NCI-H69 (cell line): ENCODE measurements around the gene PCBP1.
"Not testable (repeated sequence)": the region's sequence is repeated elsewhere in the genome, so short reads cannot be mapped to it uniquely, and the experiment has no call there.

Source experiments
- DNase-seq: peaks from one replicate; lab custom pipeline; 2025; lab: John Stamatoyannopoulos, UW

The PCBP1 gene

DNA sequence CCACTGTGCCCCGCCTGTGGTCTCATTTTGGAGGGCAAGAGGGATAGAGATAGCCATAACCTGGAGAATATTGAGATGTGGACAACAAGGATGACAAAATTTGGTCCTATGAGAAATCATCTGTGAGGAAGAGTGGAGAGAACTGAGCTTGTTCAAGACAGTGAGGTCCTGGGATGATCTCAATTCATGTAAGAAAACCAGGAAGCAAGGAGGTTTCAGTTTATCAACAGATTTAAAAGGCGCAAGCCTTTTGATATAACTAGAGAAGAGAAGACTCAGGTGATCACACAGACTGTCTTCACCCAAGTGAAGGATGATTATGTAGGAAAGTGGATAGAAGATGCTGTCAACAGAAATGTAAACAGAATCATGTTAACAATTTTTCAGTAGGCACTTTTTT, 39.1 kb downstream of the PCBP1 start:
- DNase-seq, result no peak

DNA sequence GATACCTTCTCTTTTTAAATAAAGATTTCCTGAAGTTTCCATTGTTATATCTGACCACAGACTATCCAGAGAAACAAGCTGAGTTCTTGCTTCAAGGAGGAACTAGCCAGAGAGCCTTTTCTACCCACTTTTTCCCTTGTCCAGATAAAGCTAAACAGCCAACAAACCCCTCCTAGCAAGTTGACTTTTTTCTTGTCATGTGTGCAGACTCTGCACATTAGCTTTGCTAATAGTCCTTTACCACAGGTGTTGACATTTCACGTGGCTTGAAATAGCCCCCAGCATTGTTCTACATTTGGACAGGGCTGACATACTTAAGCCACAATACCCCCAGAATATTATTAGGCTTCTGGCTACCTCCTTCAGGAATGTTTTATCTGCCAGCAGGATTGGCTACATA, 40.7 kb downstream of the PCBP1 start:
- DNase-seq, result peak; percentile 32

DNA sequence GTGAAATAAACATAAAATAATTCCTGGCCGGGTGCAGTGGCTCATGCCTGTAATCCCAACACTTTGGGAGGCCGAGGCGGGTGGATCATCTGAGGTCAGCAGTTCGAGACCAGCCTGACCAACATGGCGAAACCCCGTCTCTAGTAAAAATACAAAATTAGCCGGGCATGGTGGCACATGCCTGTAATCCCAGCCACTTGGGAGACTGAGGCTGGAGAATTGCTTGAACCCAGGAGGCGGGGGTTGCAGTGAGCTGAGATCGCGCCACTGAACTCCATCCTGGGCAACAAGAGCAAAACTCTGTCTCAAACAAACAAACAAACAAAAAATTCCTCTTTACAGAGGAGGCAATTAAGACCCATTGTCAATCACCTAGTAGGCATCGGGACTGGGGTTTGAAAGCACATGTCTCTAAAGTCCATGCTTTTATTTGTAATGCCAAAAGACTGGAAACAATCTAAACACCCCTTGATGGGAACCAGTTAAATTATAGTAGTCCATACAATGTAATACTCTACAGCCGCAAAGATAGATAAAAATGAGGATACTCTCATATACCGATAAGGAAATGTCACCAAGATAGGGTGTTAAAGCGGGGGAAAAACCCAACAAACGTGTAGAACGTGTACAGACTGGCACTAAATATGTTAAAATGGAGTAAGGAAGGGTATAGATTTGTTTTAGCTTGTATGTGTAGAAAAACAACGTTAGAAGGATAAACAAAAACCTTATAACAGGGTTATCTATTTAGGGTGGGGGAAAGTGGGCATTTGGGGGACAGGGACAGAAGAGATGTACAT, 44.3 kb downstream of the PCBP1 start:
- peak; percentile 15 for DNase-seq

DNA sequence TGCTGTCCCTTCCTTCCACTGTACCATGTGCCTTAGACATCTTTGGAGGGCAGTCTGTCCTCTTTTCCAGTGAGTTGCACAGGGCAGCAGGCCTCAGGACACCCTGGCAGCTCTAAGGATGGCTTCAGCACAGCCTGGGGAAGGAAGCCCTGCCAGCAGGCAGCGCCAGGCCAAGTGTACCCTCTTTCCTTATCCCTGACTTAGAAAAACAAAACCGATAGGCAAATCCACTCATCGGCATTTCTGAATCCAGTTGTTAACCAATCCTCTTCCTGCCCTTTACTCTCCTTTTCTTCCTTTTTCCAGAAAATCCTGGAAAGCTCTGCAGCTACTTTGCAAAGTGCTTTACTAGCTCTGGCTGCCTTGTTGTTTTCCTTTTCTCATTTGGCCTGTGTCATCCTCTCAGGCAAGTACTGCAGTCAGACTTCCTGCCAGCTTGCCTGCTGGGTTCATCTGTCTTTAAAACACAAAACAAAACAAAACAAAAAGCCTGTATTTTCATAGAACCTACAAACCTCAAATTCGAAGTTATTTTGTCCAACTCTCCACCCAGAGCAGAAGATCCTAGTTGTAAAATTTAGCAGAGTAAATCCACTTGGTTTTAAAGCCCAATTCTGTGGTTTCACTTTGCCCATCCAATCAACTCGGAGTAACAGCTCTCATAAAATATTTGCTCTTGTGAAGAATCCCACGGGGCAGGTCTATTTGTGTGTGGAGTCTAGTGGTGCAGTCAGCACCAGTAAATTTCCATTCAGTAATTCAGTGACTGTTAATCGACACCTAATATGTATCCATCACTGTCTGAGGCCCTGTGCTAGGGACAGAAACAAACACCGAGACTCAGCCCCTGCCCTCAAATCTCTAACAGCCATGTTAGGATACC, 45.2 kb downstream of the PCBP1 start:
- peak; percentile 87 for DNase-seq

DNA sequence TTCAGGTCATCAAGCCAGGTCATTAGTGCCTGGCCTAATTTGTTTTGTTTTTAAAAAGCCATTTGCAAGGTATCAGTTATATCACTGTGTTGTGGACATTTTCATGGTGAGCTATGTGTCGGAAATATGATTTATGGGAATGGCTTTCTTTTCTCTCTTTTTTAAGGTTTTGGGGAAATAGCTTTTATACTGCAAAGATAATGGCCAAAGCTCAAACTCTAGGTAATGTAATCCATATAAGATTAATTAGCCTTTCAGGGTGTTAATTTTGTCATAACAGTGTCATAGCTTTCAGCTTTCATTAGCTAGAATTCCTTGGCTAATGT, 45.8 kb downstream of the PCBP1 start:
- no peak for DNase-seq

DNA sequence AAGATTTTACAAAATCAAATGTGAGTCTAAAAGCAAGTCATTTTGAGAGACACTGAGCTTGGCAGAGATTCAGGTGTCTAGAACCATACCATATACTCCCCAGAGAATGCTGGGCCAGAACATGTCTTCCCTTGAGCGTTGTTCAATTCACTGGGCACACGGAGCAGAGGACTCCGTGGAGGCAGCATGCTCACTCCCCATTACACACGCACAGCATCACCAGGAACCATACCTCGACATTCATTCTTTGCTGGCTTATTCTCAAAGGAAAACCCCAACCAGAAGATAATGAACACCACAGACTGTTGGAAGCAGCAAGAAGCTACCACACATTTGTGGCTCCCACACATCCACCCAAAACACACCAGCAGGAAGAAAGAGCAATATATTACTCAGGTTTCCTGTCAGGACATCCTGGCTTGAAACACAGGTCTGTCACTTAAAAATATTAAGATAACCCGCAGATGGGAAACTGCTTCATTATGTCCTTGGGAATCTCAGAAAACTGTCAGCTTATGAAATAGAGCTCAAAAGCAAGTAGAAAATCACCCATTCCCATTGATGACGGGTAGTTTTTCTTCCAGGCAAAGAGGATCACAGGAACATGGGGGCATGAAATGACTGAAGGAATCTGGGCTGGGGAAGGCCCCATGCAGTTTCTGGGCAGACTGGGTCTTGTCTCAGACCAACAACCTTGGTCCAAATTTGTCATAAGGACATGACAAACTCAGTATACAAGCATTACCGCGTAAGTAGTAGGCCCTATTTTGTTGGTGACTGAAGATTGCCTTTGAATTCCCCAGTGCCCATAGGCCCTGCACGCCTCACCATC, 46.4 kb downstream of the PCBP1 start:
- peak; percentile 78 for DNase-seq

DNA sequence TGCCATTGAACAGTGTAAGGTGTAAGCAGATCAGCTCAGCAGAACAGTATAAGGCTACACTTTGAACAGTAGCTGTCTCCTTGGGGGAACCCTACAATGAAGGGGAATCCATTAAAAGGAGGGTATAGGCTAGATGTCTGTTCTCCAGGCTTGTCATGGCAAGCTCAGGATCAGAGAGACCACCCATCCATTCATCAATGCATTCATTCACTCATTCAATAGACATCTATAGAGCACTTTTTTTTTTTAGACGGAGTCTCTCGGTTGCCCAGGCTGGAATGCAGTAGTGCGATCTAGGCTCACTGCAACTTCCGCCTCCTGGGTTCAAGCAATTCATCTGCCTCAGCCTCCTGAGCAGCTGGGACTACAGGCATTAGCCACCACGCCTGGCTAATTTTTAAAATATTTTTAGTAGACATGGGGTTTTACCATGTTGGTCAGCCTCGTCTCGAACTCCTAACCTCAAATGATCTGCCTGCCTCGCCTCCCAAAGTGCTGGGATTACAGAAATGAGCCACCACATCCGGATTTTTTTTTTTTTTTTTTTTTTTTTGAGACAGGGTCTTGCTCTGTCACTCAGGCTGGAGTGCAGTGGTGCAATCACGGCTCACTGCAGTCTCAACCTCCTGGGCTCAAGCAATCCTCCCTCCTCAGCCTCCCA, 47.2 kb downstream of the PCBP1 start:
- not testable (repeated sequence) for DNase-seq
